Esophagus muscularis mucosa (tissue), 3 donors: ENCODE results near the gene C9orf72.

Experiments
- CTCF ChIP-seq, 3 experiments: fragments of 200-600 bp in 2 of 3; fragments of 450-650 bp in 1 of 3; sonication (generic) in 2 of 3; IDR thresholded peaks; one replicate each; pipeline ENCODE4 v1.5.1; 2017 to 2019; ENCODE audit warnings: antibody characterized with exemption in 3 of 3, mild to moderate bottlenecking in 2 of 3, moderate library complexity in 1 of 3
- POLR2A ChIP-seq: fragments of 450-650 bp; IDR thresholded peaks from one replicate; pipeline ENCODE4 v1.6.1; 2017; ENCODE audit warnings: antibody characterized with exemption, moderate library complexity, mild to moderate bottlenecking, low read depth

GRCh38 chr9:27619743-27620142 lies 46.5 kb upstream of the C9orf72 start:
- TF ChIP-seq CTCF (IDR thresholded peaks at IDR 0.05) (no peak), POLR2A (no peak)
